Endothelial cell of umbilical vein (primary cell): Measurements from ENCODE around the gene GPRC5D. TPM values are rescaled to one million over a fixed set of nuclear protein-coding genes. Genes with fewer than 3 reads are reported as not detected.

Experiments used
- BruUV-seq: library from RNA; stranded (reverse); fragments of 400-500 nt; replicated peaks from 2 replicates; lab custom pipeline; 2021; lab: Mats Ljungman, UMichigan
- CTCF ChIA-PET: fragments of 300-600, 350-600 bp; sonication (Branson Sonifier 250); formaldehyde crosslinking; loops from one replicate; lab custom pipeline; 2021; ENCODE audit warnings: antibody characterized with exemption, inconsistent platforms; lab: Charles Lee
- POLR2A ChIA-PET: fragments of 300-600, 350-600 bp; sonication (Branson Sonifier 250); formaldehyde crosslinking; loops from one replicate; lab custom pipeline; 2021; ENCODE audit warnings: antibody characterized with exemption, inconsistent platforms; lab: Charles Lee
- DNase-seq: peaks from one replicate; pipeline ENCODE4 v3.0.0-alpha.2; 2011; ENCODE audit warnings: low read depth, low spot score
- FAIRE-seq: peaks from 2 replicates; lab custom pipeline; 2011; peaks lifted over from hg19 to GRCh38; lab: Jason Lieb, UNC
- H2AFZ ChIP-seq: 2 replicates; pipeline ENCODE4 v1.6.0; 2012; ENCODE audit warnings: low read depth, low read length, control low read depth, inconsistent platforms
- H3K27ac ChIP-seq: 2 replicates; pipeline ENCODE4 v1.5.1; 2011; ENCODE audit warnings: low read depth, mild to moderate bottlenecking, control low read depth, low read length, moderate library complexity; ENCODE audit not compliant: insufficient read depth
- H3K27me3 ChIP-seq, 2 experiments: 2 replicates each; pipeline versions ENCODE4 v1.6.0 to v1.6.1; 2011; ENCODE audit warnings: low read length in 2 of 2, mixed read lengths in 1 of 2; ENCODE audit not compliant: control insufficient read depth in 2 of 2, insufficient read depth in 2 of 2
- H3K36me3 ChIP-seq, 2 experiments: 2 replicates in 1 of 2; 3 replicates in 1 of 2; pipeline ENCODE4 v1.5.1; 2011; ENCODE audit warnings: low read length in 2 of 2, mild to moderate bottlenecking in 1 of 2, moderate library complexity in 1 of 2; ENCODE audit not compliant: control insufficient read depth in 2 of 2, insufficient read depth in 2 of 2; ENCODE audit errors: extremely low read depth in 1 of 2
- H3K4me1 ChIP-seq: 3 replicates; pipeline ENCODE4 v1.5.1; 2011; ENCODE audit warnings: mild to moderate bottlenecking, low read length; ENCODE audit not compliant: control insufficient read depth, insufficient read depth; ENCODE audit errors: extremely low read depth
- H3K4me2 ChIP-seq: 2 replicates; pipeline ENCODE4 v1.6.1; 2011; ENCODE audit warnings: low read length, control low read depth, mixed read lengths; ENCODE audit not compliant: insufficient read depth
- H3K4me3 ChIP-seq, 3 experiments: fragments of 200-600 bp in 1 of 3; sonication (generic), shearing (Covaris generic) in 1 of 3; replicated peaks in 1 of 3; 2 replicates each; pipeline ENCODE4 v1.5.1; 2011 to 2016; ENCODE audit warnings: control low read depth in 3 of 3, low read length in 3 of 3, mild to moderate bottlenecking in 2 of 3, inconsistent platforms in 1 of 3, low read depth in 1 of 3, moderate library complexity in 1 of 3; ENCODE audit not compliant: insufficient read depth in 1 of 3
- H3K79me2 ChIP-seq: 2 replicates; pipeline ENCODE4 v1.6.0; 2012; ENCODE audit warnings: low read length, inconsistent platforms; ENCODE audit not compliant: control insufficient read depth, insufficient read depth
- H3K9ac ChIP-seq: replicated peaks from 2 replicates; pipeline ENCODE3; 2011; ENCODE audit warnings: low read length, control low read depth; ENCODE audit not compliant: insufficient read depth; ENCODE audit errors: extremely low read depth
- H3K9me1 ChIP-seq: replicated peaks from 3 replicates; pipeline ENCODE4 v1.6.0; 2011; ENCODE audit warnings: mild to moderate bottlenecking, low read length; ENCODE audit not compliant: control insufficient read depth, insufficient read depth; ENCODE audit errors: extremely low read depth
- H3K9me3 ChIP-seq: replicated peaks from 2 replicates; pipeline ENCODE4 v1.5.1; 2012; ENCODE audit warnings: low read length, inconsistent platforms; ENCODE audit not compliant: control insufficient read depth, insufficient read depth
- H4K20me1 ChIP-seq: replicated peaks from 2 replicates; pipeline ENCODE3; 2011; ENCODE audit warnings: mild to moderate bottlenecking, low read length; ENCODE audit not compliant: control insufficient read depth, insufficient read depth; ENCODE audit errors: extremely low read depth
- CTCF ChIP-seq, 2 donors: IDR thresholded peaks; 1 replicate in 1 of 2; 2 replicates in 1 of 2; pipeline ENCODE4 v1.5.1; 2011; ENCODE audit warnings: low read length in 2 of 2, mild to moderate bottlenecking in 2 of 2, moderate library complexity in 2 of 2, control low read depth in 1 of 2, inconsistent platforms in 1 of 2, low read depth in 1 of 2; ENCODE audit not compliant: insufficient read depth in 1 of 2; ENCODE audit errors: extremely low read depth in 1 of 2
- EZH2 ChIP-seq: IDR thresholded peaks from 2 replicates; pipeline ENCODE4 v1.6.1; 2012; ENCODE audit warnings: borderline replicate concordance, low read depth, mild to moderate bottlenecking, moderate library complexity, low read length, inconsistent platforms; ENCODE audit not compliant: severe bottlenecking
- FOS ChIP-seq: IDR thresholded peaks from 2 replicates; pipeline ENCODE4 v1.6.1; 2011; ENCODE audit warnings: mild to moderate bottlenecking, low read length, moderate library complexity, borderline replicate concordance; ENCODE audit not compliant: insufficient read depth
- GATA2 ChIP-seq: IDR thresholded peaks from 2 replicates; pipeline ENCODE4 v1.7.0; 2011; ENCODE audit warnings: low read depth, mild to moderate bottlenecking, moderate library complexity, mixed read lengths, low read length; ENCODE audit not compliant: insufficient read length, insufficient read depth
- JUN ChIP-seq: IDR thresholded peaks from 2 replicates; pipeline ENCODE4 v1.6.1; 2011; ENCODE audit warnings: borderline replicate concordance, low read depth; ENCODE audit not compliant: insufficient read length, insufficient read depth
- MYC ChIP-seq: IDR thresholded peaks from one replicate; pipeline ENCODE4 v1.6.1; 2011; ENCODE audit warnings: mild to moderate bottlenecking, low read depth, low read length
- POLR2A ChIP-seq: IDR thresholded peaks from 2 replicates; pipeline ENCODE4 v1.6.1; 2012; ENCODE audit warnings: low read depth, mild to moderate bottlenecking, control low read depth, low read length
- POLR2AphosphoS5 ChIP-seq: IDR thresholded peaks from 2 replicates; pipeline ENCODE4 v1.6.1; 2012; ENCODE audit warnings: low read depth, mild to moderate bottlenecking, control low read depth, low read length, moderate library complexity; ENCODE audit not compliant: insufficient read depth
- dilution Hi-C: fragments of 300-500 bp; cut with MboI; formaldehyde crosslinking; loops from one replicate; pipeline ENCODE4 v1.15.0; 2019; ENCODE audit warnings: low sequenced_read_pairs; ENCODE audit not compliant: extremely low pct_ligation_motif_present
- intact Hi-C: fragments of 100-400 bp; cut with micrococcal nuclease; formaldehyde crosslinking; loops from one replicate; pipeline ENCODE4 v1.10.0; 2022
- polyA plus RNA-seq, 4 experiments: library from polyadenylated mRNA; depleted of rRNA in 3 of 4; stranded (reverse) in 3 of 4; unstranded in 1 of 4; fragments of >200 nt; gene quantifications; 2 replicates each; pipeline versions ENCODE4 v1.2.1 to v1.2.3, GENCODE V29; 2011 to 2012; ENCODE audit warnings: missing spikeins in 1 of 4
- total RNA-seq: library from RNA; stranded (reverse); gene quantifications from 2 replicates; pipeline ENCODE4 v1.2.3, GENCODE V29; 2021
- TF ChIP-seq, protein P1 (sequence below): IDR thresholded peaks from 2 replicates; pipeline ENCODE4 v1.6.1; 2011; ENCODE audit not compliant: insufficient read depth, insufficient read length

GPRC5D gene
- total and polyA plus RNA-seq, 2 donors (not counting 3 experiments of a cell fraction or from before 2014, with no cell fraction given), result not detected

GRCh38 chr12:12941450-12942350, 10.3 kb downstream of the GPRC5D start:
- Histone ChIP-seq H3K9me1 (no peaks in the 10 kb centered on the region), H3K9me3 (no peaks in the 10 kb centered on the region), H3K4me3 (no peak overlapping the region), H3K36me3 (no peaks in the 10 kb centered on the region), H2AFZ (no peak overlapping the region), H3K4me2 (no peak overlapping the region), H3K4me1 (no peaks in the 10 kb centered on the region), H3K9ac (no peak overlapping the region), H3K79me2 (no peaks in the 10 kb centered on the region), H4K20me1 (no peaks in the 10 kb centered on the region), H3K27me3 (no peaks in the 10 kb centered on the region), H3K27ac (no peak overlapping the region)
- DNase-seq (no peak), FAIRE-seq (no peak)
- dilution Hi-C loops (no loop called here), intact Hi-C loops (no loop called here)
- BruUV-seq, result no TSS peak
- TF ChIP-seq POLR2AphosphoS5 (no peak), CTCF (IDR thresholded peaks at IDR 0.05; ENCODE audit: extremely low read depth in 1 of 2, insufficient read depth in 1 of 2, low read depth in 1 of 2, low read length in 2 of 2) (no peak), MYC (no peak), FOS (no peak), GATA2 (no peak), JUN (no peak), EZH2 (no peak), POLR2A (no peak)
- TF ChIP-seq, protein P1, sequence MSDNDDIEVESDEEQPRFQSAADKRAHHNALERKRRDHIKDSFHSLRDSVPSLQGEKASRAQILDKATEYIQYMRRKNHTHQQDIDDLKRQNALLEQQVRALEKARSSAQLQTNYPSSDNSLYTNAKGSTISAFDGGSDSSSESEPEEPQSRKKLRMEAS, result no peak
- POLR2A ChIA-PET, result no interaction called here
- CTCF ChIA-PET, result interaction anchor here (1.0 to 2.1 kb wide), 2 partner anchors 25 to 107 kb away, joined by 3 to 8 read pairs; no protein-coding TSS in a partner anchor
